GM19351 (cell line): ENCODE data around the gene TRPM3.
"Not testable (repeated sequence)": the region's sequence is repeated elsewhere in the genome, so short reads cannot be mapped to it uniquely, and the experiment has no call there.

Experiments used
- ATAC-seq: cut with Tn5 transposase; IDR thresholded peaks from one replicate; pipeline ENCODE4 v1.9.1; 2021; ENCODE audit warnings: mild to moderate bottlenecking, moderate library complexity; ENCODE audit not compliant: unreplicated experiment

TRPM3 gene

GRCh38 chr9:71001780-71002386, 119.5 kb downstream of the TRPM3 start:
- peak; percentile 72 for ATAC-seq

GRCh38 chr9:70998962-70999361, 122.5 kb downstream of the TRPM3 start:
- ATAC-seq: no peak

- ATAC-seq: no peak
These were observed 125.9 kb downstream of the TRPM3 start for GRCh38 chr9:70995511-70995910.

GRCh38 chr9:70994582-70994981, 126.8 kb downstream of the TRPM3 start:
- ATAC-seq: no peak

GRCh38 chr9:70988551-70988950, 132.9 kb downstream of the TRPM3 start:
- ATAC-seq: no peak

- ATAC-seq: no peak
These were observed 133.4 kb downstream of the TRPM3 start for GRCh38 chr9:70987986-70988385.

- no peak for ATAC-seq
These were observed 134.4 kb downstream of the TRPM3 start for GRCh38 chr9:70986984-70987383.

- no peak for ATAC-seq
These were observed 137.6 kb downstream of the TRPM3 start for GRCh38 chr9:70983723-70984295.

GRCh38 chr9:70981312-70981711, 140.1 kb downstream of the TRPM3 start:
- no peak for ATAC-seq

- ATAC-seq: no peak
These were observed 141.5 kb downstream of the TRPM3 start for GRCh38 chr9:70979966-70980365.

GRCh38 chr9:70978085-70978484, 143.3 kb downstream of the TRPM3 start:
- no peak for ATAC-seq

GRCh38 chr9:70975821-70976220, 145.6 kb downstream of the TRPM3 start:
- no peak for ATAC-seq

GRCh38 chr9:70971723-70972122, 149.7 kb downstream of the TRPM3 start:
- no peak for ATAC-seq

- ATAC-seq: not testable (repeated sequence)
These were observed 155.0 kb downstream of the TRPM3 start for GRCh38 chr9:70966380-70966779.

GRCh38 chr9:70964861-70965260, 156.6 kb downstream of the TRPM3 start:
- ATAC-seq: no peak

- ATAC-seq: no peak
These were observed 157.9 kb downstream of the TRPM3 start for GRCh38 chr9:70963554-70963953.

- ATAC-seq: no peak
These were observed 158.5 kb downstream of the TRPM3 start for GRCh38 chr9:70962761-70963440.

GRCh38 chr9:70959366-70959765, 162.1 kb downstream of the TRPM3 start:
- no peak for ATAC-seq

- ATAC-seq: no peak
These were observed 166.8 kb downstream of the TRPM3 start for GRCh38 chr9:70954596-70955143.

GRCh38 chr9:70954126-70954525, 167.3 kb downstream of the TRPM3 start:
- ATAC-seq: no peak

GRCh38 chr9:70951749-70952727, 169.4 kb downstream of the TRPM3 start:
- no peak for ATAC-seq
